H1 (cell line): ENCODE measurements around the gene GARNL3. TPM values are rescaled to one million over a fixed set of nuclear protein-coding genes. Genes with fewer than 3 reads are reported as not detected.

Experiments used
- CTCF ChIA-PET: fragments of 300-600 bp; sonication (Branson Sonifier 250); formaldehyde crosslinking; loops from one replicate; lab custom pipeline; 2021; ENCODE audit not compliant: partially characterized antibody; lab: Charles Lee
- POLR2A ChIA-PET: fragments of 300-600 bp; sonication (Branson Sonifier 250); formaldehyde crosslinking; loops from one replicate; lab custom pipeline; 2021; ENCODE audit warnings: inconsistent platforms; ENCODE audit not compliant: partially characterized antibody; lab: Charles Lee
- DNase-seq, 2 experiments: peaks; one replicate each; pipeline versions ENCODE4 v3.0.0 to v3.0.0-alpha.2; 2010 to 2022; ENCODE audit warnings: low spot score in 2 of 2, low read depth in 1 of 2, mixed read lengths in 1 of 2
- FAIRE-seq: peaks from 2 replicates; lab custom pipeline; 2011; peaks lifted over from hg19 to GRCh38; lab: Jason Lieb, UNC
- H2AFZ ChIP-seq: 2 replicates; pipeline ENCODE4 v1.8.1; 2012; ENCODE audit warnings: low read length, inconsistent platforms
- H2AK5ac ChIP-seq: 2 replicates; pipeline ENCODE4 v1.6.1; 2013; ENCODE audit warnings: low read depth, low read length
- H2BK120ac ChIP-seq: replicated peaks from 2 replicates; pipeline ENCODE3; 2013; ENCODE audit warnings: low read depth, low read length, inconsistent platforms
- H2BK12ac ChIP-seq: 2 replicates; pipeline ENCODE4 v1.6.1; 2013; ENCODE audit warnings: low read depth, low read length
- H2BK15ac ChIP-seq: 2 replicates; pipeline ENCODE4 v1.6.1; 2013; ENCODE audit warnings: low read length
- H2BK20ac ChIP-seq: 2 replicates; pipeline ENCODE4 v1.6.1; 2013; ENCODE audit warnings: low read length
- H2BK5ac ChIP-seq: 2 replicates; pipeline ENCODE4 v1.6.1; 2013; ENCODE audit warnings: low read depth, low read length
- H3K14ac ChIP-seq: 2 replicates; pipeline ENCODE4 v1.6.1; 2013; ENCODE audit warnings: inconsistent platforms; ENCODE audit not compliant: insufficient read length
- H3K18ac ChIP-seq: 2 replicates; pipeline ENCODE4 v1.6.1; 2013; ENCODE audit warnings: low read length; ENCODE audit errors: extremely low read depth
- H3K23ac ChIP-seq: 2 replicates; pipeline ENCODE4 v1.6.1; 2013; ENCODE audit warnings: inconsistent platforms; ENCODE audit not compliant: insufficient read length
- H3K23me2 ChIP-seq: 2 replicates; pipeline ENCODE4 v1.6.1; 2013; ENCODE audit warnings: low read depth, low read length
- H3K27ac ChIP-seq: 2 replicates; pipeline ENCODE4 v1.6.1; 2011; ENCODE audit warnings: low read depth, low read length, inconsistent platforms
- H3K27me3 ChIP-seq, 4 experiments: replicated peaks in 1 of 4; 1 replicate in 1 of 4; 2 replicates in 3 of 4; pipeline versions ENCODE4 v1.6.1 to v1.8.1; 2011 to 2013; ENCODE audit warnings: low read length in 3 of 4, mild to moderate bottlenecking in 3 of 4, inconsistent platforms in 2 of 4, mixed read lengths in 2 of 4, moderate library complexity in 1 of 4; ENCODE audit not compliant: control insufficient read depth in 3 of 4, insufficient read depth in 3 of 4; ENCODE audit errors: extremely low read depth in 1 of 4
- H3K36me3 ChIP-seq, 4 experiments: 2 replicates each; pipeline versions ENCODE4 v1.6.1 to v1.8.1; 2011 to 2013; ENCODE audit warnings: mild to moderate bottlenecking in 4 of 4, low read length in 3 of 4, moderate library complexity in 2 of 4, control low read depth in 1 of 4, inconsistent platforms in 1 of 4; ENCODE audit not compliant: insufficient read depth in 4 of 4, control insufficient read depth in 2 of 4
- H3K4ac ChIP-seq: replicated peaks from 2 replicates; pipeline ENCODE3; 2013; ENCODE audit warnings: low read length, low read depth, mixed read lengths, inconsistent platforms; ENCODE audit not compliant: insufficient read length
- H3K4me1 ChIP-seq, 4 experiments: replicated peaks in 1 of 4; 1 replicate in 1 of 4; 2 replicates in 3 of 4; pipeline versions ENCODE4 v1.6.1 to v1.8.1; 2011 to 2013; ENCODE audit warnings: low read length in 3 of 4, inconsistent platforms in 2 of 4, mixed read lengths in 1 of 4; ENCODE audit not compliant: insufficient read depth in 4 of 4, control insufficient read depth in 3 of 4
- H3K4me2 ChIP-seq, 2 experiments: 2 replicates each; pipeline versions ENCODE4 v1.6.1 to v1.8.1; 2011 to 2013; ENCODE audit warnings: low read depth in 2 of 2, low read length in 2 of 2, control low read depth in 1 of 2, inconsistent platforms in 1 of 2, mild to moderate bottlenecking in 1 of 2; ENCODE audit not compliant: insufficient read depth in 1 of 2
- H3K4me3 ChIP-seq, 4 experiments: fragments of 200-600, 300-600 bp in 1 of 4; sonication (generic), shearing (Covaris generic), sonication (Bioruptor Twin) in 1 of 4; 2 replicates each; pipeline versions ENCODE4 v1.5.1 to v1.8.1; 2011 to 2016; ENCODE audit warnings: low read length in 4 of 4, low read depth in 3 of 4, control low read depth in 2 of 4, inconsistent platforms in 2 of 4, mild to moderate bottlenecking in 2 of 4, mixed read lengths in 1 of 4, moderate library complexity in 1 of 4; ENCODE audit not compliant: insufficient read depth in 2 of 4; ENCODE audit errors: extremely low read depth in 1 of 4
- H3K56ac ChIP-seq: replicated peaks from 2 replicates; pipeline ENCODE3; 2013; ENCODE audit warnings: low read depth, mild to moderate bottlenecking, mixed read lengths, low read length, inconsistent platforms; ENCODE audit not compliant: insufficient read length
- H3K79me1 ChIP-seq: 2 replicates; pipeline ENCODE4 v1.6.1; 2013; ENCODE audit warnings: low read depth, low read length, control low read depth
- H3K79me2 ChIP-seq, 2 experiments: 2 replicates each; pipeline versions ENCODE4 v1.6.1 to v1.8.1; 2012 to 2013; ENCODE audit warnings: low read length in 2 of 2, mild to moderate bottlenecking in 2 of 2, inconsistent platforms in 1 of 2; ENCODE audit not compliant: insufficient read depth in 2 of 2, control insufficient read depth in 1 of 2
- H3K9ac ChIP-seq, 4 experiments: replicated peaks in 1 of 4; 1 replicate in 1 of 4; 2 replicates in 3 of 4; pipeline versions ENCODE4 v1.6.1 to v1.8.1; 2011 to 2013; ENCODE audit warnings: low read depth in 3 of 4, low read length in 3 of 4, control low read depth in 2 of 4, mild to moderate bottlenecking in 2 of 4, moderate library complexity in 2 of 4, inconsistent platforms in 1 of 4; ENCODE audit errors: extremely low read depth in 1 of 4
- H3K9me3 ChIP-seq, 2 experiments: 2 replicates each; pipeline versions ENCODE4 v1.6.1 to v1.8.1; 2012 to 2013; ENCODE audit warnings: mild to moderate bottlenecking in 2 of 2, moderate library complexity in 2 of 2, control low read depth in 1 of 2, inconsistent platforms in 1 of 2, low read depth in 1 of 2, low read length in 1 of 2, mixed read lengths in 1 of 2; ENCODE audit not compliant: insufficient read depth in 2 of 2
- H4K20me1 ChIP-seq, 2 experiments: replicated peaks in 1 of 2; 2 replicates each; pipeline versions ENCODE3 to v1.8.1; 2011 to 2013; ENCODE audit warnings: inconsistent platforms in 2 of 2, low read length in 2 of 2, mild to moderate bottlenecking in 1 of 2; ENCODE audit not compliant: insufficient read depth in 2 of 2, control insufficient read depth in 1 of 2
- H4K5ac ChIP-seq: 2 replicates; pipeline ENCODE4 v1.6.1; 2013; ENCODE audit warnings: low read length, low read depth, mixed read lengths, inconsistent platforms; ENCODE audit not compliant: insufficient read length
- H4K8ac ChIP-seq: 2 replicates; pipeline ENCODE4 v1.8.0; 2013; ENCODE audit warnings: mild to moderate bottlenecking, moderate library complexity, low read length, inconsistent platforms; ENCODE audit not compliant: insufficient read depth; ENCODE audit errors: extremely low read depth
- H4K91ac ChIP-seq: replicated peaks from 2 replicates; pipeline ENCODE3; 2013; ENCODE audit warnings: low read length, mixed read lengths, inconsistent platforms; ENCODE audit not compliant: insufficient read length
- EGR1 ChIP-seq: IDR thresholded peaks from 2 replicates; pipeline ENCODE4 v1.6.1; 2011; ENCODE audit warnings: low read depth, low read length, borderline replicate concordance
- WGBS, 2 experiments: shearing (Covaris generic) in 1 of 2; methylation state at CpG; one replicate each; pipeline versions ENCODE4 v1.1.6 to v1.1.7; 2013 to 2015; ENCODE audit warnings: low lambda C conversion rate in 2 of 2, mixed read lengths in 2 of 2, inconsistent platforms in 1 of 2, low coverage in 1 of 2, missing lambda C conversion rate in 1 of 2; ENCODE audit not compliant: insufficient replicate concordance in 2 of 2, insufficient coverage in 1 of 2, insufficient read length in 1 of 2; ENCODE audit errors: extremely low coverage in 1 of 2, missing lambda C conversion rate in 1 of 2; 5-methylcytosine and 5-hydroxymethylcytosine counted together
- polyA plus RNA-seq, 7 experiments: library from polyadenylated mRNA; depleted of rRNA in 3 of 7; stranded (reverse) in 5 of 7; unstranded in 2 of 7; fragments of >200 nt in 5 of 7; fragments of 200-250 nt in 2 of 7; gene quantifications; 1 replicate in 5 of 7; 2 replicates in 1 of 7; 4 replicates in 1 of 7; pipeline versions ENCODE4 v1.2.1 to v1.2.3, GENCODE V29; 2011 to 2013; ENCODE audit warnings: missing spikeins in 2 of 7, mixed read lengths in 2 of 7
- total RNA-seq: library from RNA; stranded (reverse); fragmentation: NEBNext Ultra II Directional; extraction: Animal tissue kit (Norgen Biotek cat#: 25700); gene quantifications from 2 replicates; pipeline ENCODE4 v1.2.1, GENCODE V29; 2021

Gene GARNL3
- total and polyA plus RNA-seq, 2 of the 8 experiments (the other 6 are each of a cell fraction or from before 2014, with no cell fraction given) = 6.5 to 18.3 TPM

DNA sequence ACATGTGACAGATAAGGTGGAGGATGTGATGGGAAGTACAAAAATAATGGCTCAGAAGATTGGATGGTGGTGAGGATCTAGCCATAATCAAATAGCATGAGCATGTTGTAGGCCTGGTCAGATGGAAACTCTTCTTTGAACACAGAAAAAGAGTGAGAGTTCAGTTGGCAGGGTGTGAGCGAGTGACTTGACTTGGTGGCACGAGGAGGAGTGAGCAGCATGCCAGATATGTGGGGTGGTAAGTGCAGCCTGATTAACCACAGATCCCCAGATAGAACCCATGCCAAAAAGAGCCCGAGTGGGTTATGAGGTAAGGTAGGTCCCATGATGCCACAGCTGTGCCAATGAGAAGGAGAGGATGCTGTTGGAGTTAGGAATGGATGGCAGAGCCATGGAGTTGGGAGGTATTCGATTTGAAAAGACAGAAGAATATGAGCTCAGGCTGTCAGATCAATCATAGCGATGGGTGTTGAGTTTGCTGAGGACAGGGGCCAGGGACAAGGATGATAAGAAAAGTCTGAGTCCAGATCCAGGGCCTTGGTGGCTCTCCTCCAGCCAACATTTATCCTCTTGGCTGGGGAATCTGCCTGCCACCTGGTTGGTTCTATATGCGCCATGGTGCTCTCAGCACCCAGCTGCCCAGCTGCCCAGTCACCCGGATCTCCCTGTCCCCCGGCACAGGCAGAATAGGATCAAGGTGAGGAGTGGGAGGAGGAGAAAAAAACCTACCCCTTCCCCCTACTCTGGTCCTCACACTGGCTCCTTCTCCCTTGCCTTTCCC is 16.5 kb downstream of the GARNL3 start:
- Histone ChIP-seq H2BK12ac (no peak overlapping the region), H4K20me1 (no peaks in the 10 kb centered on the region), H3K79me1 (no peaks in the 10 kb centered on the region; the same call in 1 of the 2 replicates), H4K91ac (no peak overlapping the region), H3K4me3 (no peak overlapping the region), H3K18ac (no peak overlapping the region)
- no peak for TF ChIP-seq EGR1
- TF ChIP-seq, all 59 proteins: peak for 0
- no peak overlapping the region for H3K23ac ChIP-seq
- no peaks in the 10 kb centered on the region for H3K36me3 ChIP-seq
- peaks cover 0 to 4% (median 0%) of the 10 kb centered on the region in 4 experiments; a peak in 1 of 7 replicates for H3K4me1 ChIP-seq
- CTCF ChIA-PET = interaction anchor here (0.6 kb wide), 1 partner anchor 111 kb away, joined by 4 read pairs; no protein-coding TSS in a partner anchor
- no peaks in the 10 kb centered on the region for H3K79me2 ChIP-seq
- no peak overlapping the region for H3K27ac ChIP-seq
- no peak overlapping the region for H2BK20ac ChIP-seq
- H3K56ac ChIP-seq = no peak overlapping the region
- H3K9ac ChIP-seq = no peak overlapping the region
- H3K23me2 ChIP-seq = no peaks in the 10 kb centered on the region
- H3K4me2 ChIP-seq = no peak overlapping the region
- H3K14ac ChIP-seq = no peak overlapping the region
- no peak overlapping the region for H2BK15ac ChIP-seq
- DNase-seq (no peak), FAIRE-seq (no peak)
- WGBS, 2 experiments = 91% methylated on average over 8 of the region's 8 CpGs; no CpG with 5 or more reads in 1 of the 2 experiments
- H3K4ac ChIP-seq = no peak overlapping the region
- no peak overlapping the region for H4K8ac ChIP-seq
- no peak overlapping the region for H2AK5ac ChIP-seq
- H2AFZ ChIP-seq = no peak overlapping the region
- no peak overlapping the region for H4K5ac ChIP-seq
- H2BK5ac ChIP-seq = no peak overlapping the region
- no peak overlapping the region for H2BK120ac ChIP-seq
- no peaks in the 10 kb centered on the region for H3K27me3 ChIP-seq
- POLR2A ChIA-PET = interaction anchor here (1.6 kb wide), 1 partner anchor 22 kb away, joined by 5 read pairs; no protein-coding TSS in a partner anchor
- no peaks in the 10 kb centered on the region for H3K9me3 ChIP-seq
